Suppressor macrophage treated with lipopolysaccharide for 1 hour (primary cell): ENCODE measurements around the gene COA4.
"Not testable (repeated sequence)": the region's sequence is repeated elsewhere in the genome, so short reads cannot be mapped to it uniquely, and the experiment has no call there.

Experiments used
- DNase-seq, 3 donors: peaks; one replicate each; pipeline ENCODE4 v3.0.0-alpha.2; 2020 to 2022

Gene COA4

GRCh38 chr11:73876424-73877310, at the start of gene COA4, which contains the start of gene PAAF1:
COA4 (minus strand) TSS chr11:73876846; CDS start chr11:73873378, 3,468 bp downstream.
PAAF1 (plus strand) TSS chr11:73876999; CDS start chr11:73877022, 23 bp downstream.
- DNase-seq: peak; percentile 96 to 97 (median 96)

GRCh38 chr11:73921180-73921579, 44.5 kb upstream of the COA4 start:
- no peak for DNase-seq

GRCh38 chr11:73916435-73916834, 39.8 kb upstream of the COA4 start:
- DNase-seq: peak in 2 of 3 donors; percentile 5 to 17

- no peak for DNase-seq
These were observed 37.6 kb upstream of the COA4 start for GRCh38 chr11:73914284-73914683.

GRCh38 chr11:73913472-73913871, 36.8 kb upstream of the COA4 start:
- no peak for DNase-seq

- DNase-seq: no peak
These were observed 35.4 kb upstream of the COA4 start for GRCh38 chr11:73912026-73912425.

GRCh38 chr11:73907191-73907590, 30.5 kb upstream of the COA4 start:
- DNase-seq: peak; percentile 39 to 51 (median 50)

GRCh38 chr11:73902303-73902702, 25.7 kb upstream of the COA4 start:
- DNase-seq: no peak

GRCh38 chr11:73894725-73895335, 18.2 kb upstream of the COA4 start:
- DNase-seq: no peak

GRCh38 chr11:73893041-73893440, 16.4 kb upstream of the COA4 start:
- no peak for DNase-seq

GRCh38 chr11:73889536-73889935, 12.9 kb upstream of the COA4 start:
- no peak for DNase-seq

GRCh38 chr11:73889019-73889418, 12.4 kb upstream of the COA4 start:
- DNase-seq: no peak

GRCh38 chr11:73888244-73888643, 11.6 kb upstream of the COA4 start:
- DNase-seq: no peak

- no peak for DNase-seq
These were observed 7.2 kb upstream of the COA4 start for GRCh38 chr11:73883856-73884255.

GRCh38 chr11:73880449-73880848, 3.8 kb upstream of the COA4 start:
- DNase-seq: not testable (repeated sequence)

GRCh38 chr11:73878771-73879170, 2.1 kb upstream of the COA4 start:
- no peak for DNase-seq

- peak in 1 of 3 donors; percentile 5 for DNase-seq
These were observed 806 bp downstream of the COA4 start for GRCh38 chr11:73875840-73876239.

- no peak for DNase-seq
These were observed 1.3 kb downstream of the COA4 start for GRCh38 chr11:73875380-73875779.

- DNase-seq: no peak
These were observed 3.8 kb downstream of the COA4 start for GRCh38 chr11:73872749-73873357.

GRCh38 chr11:73870261-73870660, 6.4 kb downstream of the COA4 start:
- DNase-seq: no peak

GRCh38 chr11:73869332-73869949, 7.2 kb downstream of the COA4 start:
- DNase-seq: no peak

- peak in 1 of 3 donors; percentile 3 for DNase-seq
These were observed 10.1 kb downstream of the COA4 start for GRCh38 chr11:73866586-73866996.

GRCh38 chr11:73866095-73866579, 10.5 kb downstream of the COA4 start:
- DNase-seq: no peak
